ENCODE results near the gene GLT8D1. TPM values are rescaled to one million over a fixed set of nuclear protein-coding genes. Genes with fewer than 3 reads are reported as not detected.
A peak's percentile ranks its signal among the peaks of the same experiment; 100 is the strongest.

Gene GLT8D1
- total and polyA plus RNA-seq, 2 of the 13 experiments (the other 11 are each of a cell fraction or from before 2014, with no cell fraction given) = 110 to 121 TPM

DNA sequence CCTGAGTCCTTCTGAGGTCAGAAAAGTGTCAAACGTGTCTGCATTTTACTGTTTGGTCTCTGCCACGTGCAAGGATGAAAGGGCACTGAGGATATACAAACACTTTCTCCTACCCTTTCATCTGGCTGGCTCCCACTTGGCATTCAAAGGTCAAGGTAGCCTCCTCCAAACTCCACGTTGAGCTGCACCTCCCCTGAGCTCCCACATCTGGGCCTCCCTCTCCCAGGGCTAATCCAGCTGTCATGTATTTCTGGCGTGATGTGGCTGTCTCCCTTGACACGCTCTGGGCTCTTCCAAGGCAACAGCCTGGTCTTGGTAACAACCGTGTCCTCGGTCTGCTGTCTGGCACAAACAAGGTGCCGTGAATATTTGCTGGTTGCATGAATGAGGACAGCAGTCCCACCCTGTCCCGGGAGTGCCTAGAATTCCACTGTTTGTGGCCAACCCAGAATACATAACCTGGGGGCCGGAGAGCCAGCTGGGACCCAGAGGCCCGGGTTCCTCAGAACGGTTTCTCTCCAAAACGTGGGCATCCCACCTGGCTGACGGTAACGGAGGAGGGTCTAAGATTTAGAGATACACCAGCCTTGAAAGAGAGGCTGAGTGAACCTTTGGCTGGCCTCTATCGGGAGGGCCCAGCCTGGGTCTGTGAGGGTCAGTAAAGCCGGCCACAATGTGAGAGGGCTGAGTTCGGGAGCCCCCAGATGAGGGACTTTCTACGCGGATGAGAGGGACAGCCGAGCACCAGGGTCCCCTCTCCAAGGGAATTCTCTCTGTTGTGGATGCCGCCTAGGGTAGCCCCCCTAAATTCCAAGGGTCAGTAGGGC is 767 bp downstream of the GLT8D1 start (continued):
- TF ChIP-seq MTF2 (CRISPR knock-in tag; IDR thresholded peaks at IDR 0.05; ENCODE audit: borderline replicate concordance) = no peak
- TF ChIP-seq, protein P1, sequence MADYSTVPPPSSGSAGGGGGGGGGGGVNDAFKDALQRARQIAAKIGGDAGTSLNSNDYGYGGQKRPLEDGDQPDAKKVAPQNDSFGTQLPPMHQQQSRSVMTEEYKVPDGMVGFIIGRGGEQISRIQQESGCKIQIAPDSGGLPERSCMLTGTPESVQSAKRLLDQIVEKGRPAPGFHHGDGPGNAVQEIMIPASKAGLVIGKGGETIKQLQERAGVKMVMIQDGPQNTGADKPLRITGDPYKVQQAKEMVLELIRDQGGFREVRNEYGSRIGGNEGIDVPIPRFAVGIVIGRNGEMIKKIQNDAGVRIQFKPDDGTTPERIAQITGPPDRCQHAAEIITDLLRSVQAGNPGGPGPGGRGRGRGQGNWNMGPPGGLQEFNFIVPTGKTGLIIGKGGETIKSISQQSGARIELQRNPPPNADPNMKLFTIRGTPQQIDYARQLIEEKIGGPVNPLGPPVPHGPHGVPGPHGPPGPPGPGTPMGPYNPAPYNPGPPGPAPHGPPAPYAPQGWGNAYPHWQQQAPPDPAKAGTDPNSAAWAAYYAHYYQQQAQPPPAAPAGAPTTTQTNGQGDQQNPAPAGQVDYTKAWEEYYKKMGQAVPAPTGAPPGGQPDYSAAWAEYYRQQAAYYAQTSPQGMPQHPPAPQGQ (CRISPR knock-in tag; IDR thresholded peaks at IDR 0.05; ENCODE audit: borderline replicate concordance) = no peak
- TF ChIP-seq ZNF878 (CRISPR knock-in tag; IDR thresholded peaks at IDR 0.05) = no peak
- peak; percentile 52; the same call in 1 of the 2 replicates for TF ChIP-seq ZNF160 (CRISPR knock-in tag; IDR thresholded peaks at IDR 0.05)
- TF ChIP-seq YEATS4 (CRISPR knock-in tag; IDR thresholded peaks at IDR 0.05; ENCODE audit: borderline replicate concordance) = peak; percentile 82
- TF ChIP-seq ZNF691 (CRISPR knock-in tag; IDR thresholded peaks at IDR 0.05; ENCODE audit: borderline replicate concordance, low read depth) = peak; percentile 86; the same call in 1 of the 2 replicates
- TF ChIP-seq NFIB (CRISPR knock-in tag; IDR thresholded peaks at IDR 0.05; ENCODE audit: borderline replicate concordance) = no peak
- TF ChIP-seq ELF1 (CRISPR knock-in tag; IDR thresholded peaks at IDR 0.05) = no peak; the same call in 1 of the 2 replicates
- TF ChIP-seq ZNF761 (CRISPR knock-in tag; conservative IDR thresholded peaks at IDR 0.05) = 0 out of 2 replicates have a peak, but pooled peaks have one; percentile 39
- peak; percentile 88 for TF ChIP-seq NCOA2 (CRISPR knock-in tag; IDR thresholded peaks at IDR 0.05)
- peak; percentile 77; a peak in 3 of 4 replicates for TF ChIP-seq EP300 (IDR thresholded peaks at IDR 0.05; ENCODE audit: low read depth in 2 of 2, low read length in 2 of 2)
- peak; percentile 72; the same call in 1 of the 2 replicates for TF ChIP-seq EP300 (CRISPR knock-in tag; IDR thresholded peaks at IDR 0.05; ENCODE audit: borderline replicate concordance)
- TF ChIP-seq ZNF256 (CRISPR knock-in tag; conservative IDR thresholded peaks at IDR 0.05) = 0 out of 2 replicates have a peak, but pooled peaks have one; percentile 61
- TF ChIP-seq ZFP1 (CRISPR knock-in tag; IDR thresholded peaks at IDR 0.05) = no peak
- TF ChIP-seq FOXO1 (CRISPR knock-in tag; IDR thresholded peaks at IDR 0.05) = peak; percentile 75; the same call in 1 of the 2 replicates
- no peak for TF ChIP-seq TRIM22 (IDR thresholded peaks at IDR 0.05)
- peak; percentile 29; the same call in 1 of the 2 replicates for TF ChIP-seq ZNF614 (CRISPR knock-in tag; IDR thresholded peaks at IDR 0.05; ENCODE audit: borderline replicate concordance)
- TF ChIP-seq ZBTB8A (CRISPR knock-in tag; IDR thresholded peaks at IDR 0.05; ENCODE audit: borderline replicate concordance, low read depth) = no peak
- peak; percentile 26; the same call in 1 of the 2 replicates for TF ChIP-seq ELF3 (CRISPR knock-in tag; IDR thresholded peaks at IDR 0.05)
- no peak for TF ChIP-seq ZFP37 (CRISPR knock-in tag; IDR thresholded peaks at IDR 0.05; ENCODE audit: borderline replicate concordance)
- TF ChIP-seq HDAC6 (IDR thresholded peaks at IDR 0.05; ENCODE audit: low read depth, low read length) = no peak
- no peak for TF ChIP-seq ZNF296 (CRISPR knock-in tag; conservative IDR thresholded peaks at IDR 0.05)
- no peak for TF ChIP-seq JARID2 (CRISPR knock-in tag; IDR thresholded peaks at IDR 0.05; ENCODE audit: insufficient replicate concordance)

All from HepG2 (cell line).